BE2C (cell line): Measurements from ENCODE around the gene WFDC1.
"Not testable (repeated sequence)": the region's sequence is repeated elsewhere in the genome, so short reads cannot be mapped to it uniquely, and the experiment has no call there.

Experiments
- DNase-seq: peaks from one replicate; pipeline ENCODE4 v3.0.0-alpha.2; 2020
- H3K27me3 ChIP-seq: fragments of 250-450 bp; sonication (Bioruptor Pico); 2 replicates; pipeline ENCODE4 v1.5.1; 2020; ENCODE audit warnings: mild to moderate bottlenecking
- H3K36me3 ChIP-seq: fragments of 250-450 bp; sonication (Bioruptor Pico); 2 replicates; pipeline ENCODE4 v1.5.1; 2020; ENCODE audit warnings: mild to moderate bottlenecking
- H3K4me1 ChIP-seq: fragments of 250-450 bp; sonication (Bioruptor Pico); 2 replicates; pipeline ENCODE4 v1.5.1; 2020
- H3K4me3 ChIP-seq: 2 replicates; pipeline ENCODE4 v1.5.1; 2011; ENCODE audit warnings: low read depth, low read length
- H3K9me3 ChIP-seq: fragments of 250-450 bp; sonication (Bioruptor Pico); 2 replicates; pipeline ENCODE4 v1.5.1; 2020
- CTCF ChIP-seq: IDR thresholded peaks from 2 replicates; pipeline ENCODE4 v1.5.1; 2012; ENCODE audit warnings: mild to moderate bottlenecking, low read depth, low read length

Gene WFDC1

GRCh38 chr16:84334058-84334457 is 39.4 kb downstream of the WFDC1 start:
- TF ChIP-seq CTCF: no peak
- Histone ChIP-seq H3K9me3 (no peaks in the 10 kb centered on the region), H3K4me3 (no peak overlapping the region), H3K4me1 (no peaks in the 10 kb centered on the region), H3K36me3 (no peaks in the 10 kb centered on the region), H3K27me3 (no peaks in the 10 kb centered on the region; the same call in 1 of the 2 replicates)
- DNase-seq: no peak

- H3K4me3 ChIP-seq: no peak overlapping the region
- no peak for TF ChIP-seq CTCF
- H3K36me3 ChIP-seq: no peaks in the 10 kb centered on the region
- H3K4me1 ChIP-seq: no peaks in the 10 kb centered on the region
- H3K27me3 ChIP-seq: no peaks in the 10 kb centered on the region; the same call in 1 of the 2 replicates
- H3K9me3 ChIP-seq: no peaks in the 10 kb centered on the region
- DNase-seq: no peak
Observed at GRCh38 chr16:84334482-84334881, 39.8 kb downstream of the WFDC1 start.

- H3K27me3 ChIP-seq, DNase-seq, H3K4me1 ChIP-seq: not testable (repeated sequence)
Observed at GRCh38 chr16:84337236-84337635, 42.6 kb downstream of the WFDC1 start.

GRCh38 chr16:84339311-84339710 is 44.6 kb downstream of the WFDC1 start:
- peaks cover 7% of the 10 kb centered on the region for H3K27me3 ChIP-seq
- no peak for TF ChIP-seq CTCF
- H3K4me3 ChIP-seq: no peak overlapping the region
- H3K9me3 ChIP-seq: no peaks in the 10 kb centered on the region
- DNase-seq: no peak
- H3K36me3 ChIP-seq: no peaks in the 10 kb centered on the region
- no peaks in the 10 kb centered on the region for H3K4me1 ChIP-seq

More at GRCh38 chr16:84337236-84337635, 42.6 kb downstream of the WFDC1 start:
- H3K4me3 ChIP-seq, H3K9me3 ChIP-seq, H3K36me3 ChIP-seq: not testable (repeated sequence)

- Histone ChIP-seq H3K4me1 (no peaks in the 10 kb centered on the region), H3K4me3 (no peak overlapping the region), H3K27me3 (peaks cover 10% of the 10 kb centered on the region), H3K9me3 (no peaks in the 10 kb centered on the region), H3K36me3 (no peaks in the 10 kb centered on the region)
- no peak for DNase-seq
- TF ChIP-seq CTCF: no peak
Observed at GRCh38 chr16:84339766-84340165, 45.1 kb downstream of the WFDC1 start.

- Histone ChIP-seq H3K9me3 (no peaks in the 10 kb centered on the region), H3K4me3 (no peak overlapping the region), H3K27me3 (peaks cover 15% of the 10 kb centered on the region), H3K36me3 (no peaks in the 10 kb centered on the region), H3K4me1 (no peaks in the 10 kb centered on the region)
- DNase-seq: no peak
- TF ChIP-seq CTCF: no peak
Observed at GRCh38 chr16:84340325-84341040, 45.8 kb downstream of the WFDC1 start.
